Ishikawa (cell line): ENCODE measurements around the gene STEAP4.
A peak's percentile ranks its signal among the peaks of the same experiment; 100 is the strongest.

Experiments used
- CEBPB ChIP-seq: IDR thresholded peaks from 2 replicates; pipeline ENCODE4 v1.6.1; 2012
- CREB1 ChIP-seq: IDR thresholded peaks from 2 replicates; pipeline ENCODE4 v1.6.1; 2012; ENCODE audit warnings: low read depth
- EGR1 ChIP-seq: IDR thresholded peaks from 2 replicates; pipeline ENCODE4 v1.6.1; 2012
- EP300 ChIP-seq: IDR thresholded peaks from 2 replicates; pipeline ENCODE4 v1.6.1; 2012; ENCODE audit warnings: borderline replicate concordance
- FOXM1 ChIP-seq: IDR thresholded peaks from 2 replicates; pipeline ENCODE4 v1.6.1; 2012; ENCODE audit warnings: low read depth, borderline replicate concordance
- MAX ChIP-seq: IDR thresholded peaks from 2 replicates; pipeline ENCODE4 v1.6.1; 2012
- NFIC ChIP-seq: IDR thresholded peaks from 2 replicates; pipeline ENCODE4 v1.6.1; 2012
- RAD21 ChIP-seq: IDR thresholded peaks from 2 replicates; pipeline ENCODE4 v1.6.1; 2012; ENCODE audit warnings: low read depth
- REST ChIP-seq: IDR thresholded peaks from 2 replicates; pipeline ENCODE4 v1.6.1; 2012; ENCODE audit warnings: low read depth, mild to moderate bottlenecking
- TAF1 ChIP-seq: IDR thresholded peaks from 2 replicates; pipeline ENCODE4 v1.6.1; 2012; ENCODE audit warnings: low read depth, mild to moderate bottlenecking
- TCF12 ChIP-seq: IDR thresholded peaks from 2 replicates; pipeline ENCODE4 v1.6.1; 2012; ENCODE audit warnings: low read depth
- TEAD4 ChIP-seq: IDR thresholded peaks from 2 replicates; pipeline ENCODE4 v1.6.1; 2012
- USF1 ChIP-seq: IDR thresholded peaks from 2 replicates; pipeline ENCODE4 v1.6.1; 2012
- YY1 ChIP-seq: IDR thresholded peaks from 2 replicates; pipeline ENCODE4 v1.6.1; 2012; ENCODE audit warnings: low read depth
- ZBTB7A ChIP-seq: IDR thresholded peaks from 2 replicates; pipeline ENCODE4 v1.6.1; 2012; ENCODE audit warnings: low read depth

STEAP4 gene

GRCh38 chr7:88307823-88308222 lies 1.1 kb upstream of the STEAP4 start:
- TF ChIP-seq ZBTB7A (no peak), EGR1 (no peak), MAX (no peak), RAD21 (no peak), FOXM1 (no peak), CREB1 (no peak), USF1 (no peak), TAF1 (no peak)

GRCh38 chr7:88307412-88307811 lies 718 bp upstream of the STEAP4 start:
- TF ChIP-seq TAF1 (no peak), EGR1 (no peak), NFIC (no peak), RAD21 (no peak), TCF12 (no peak), EP300 (no peak), ZBTB7A (no peak), MAX (no peak), CREB1 (no peak), REST (no peak), CEBPB (no peak), TEAD4 (no peak), FOXM1 (no peak), YY1 (no peak), USF1 (no peak)

GRCh38 chr7:88305044-88305443 lies 1.6 kb downstream of the STEAP4 start:
- TF ChIP-seq EGR1, result no peak
- no peak for TF ChIP-seq TCF12
- TF ChIP-seq NFIC, result no peak
- TF ChIP-seq ZBTB7A, result no peak
- TF ChIP-seq CEBPB, result no peak
- TF ChIP-seq USF1, result no peak
- no peak for TF ChIP-seq TEAD4

GRCh38 chr7:88302486-88302885 lies 4.2 kb downstream of the STEAP4 start:
- TF ChIP-seq TCF12 (peak; percentile 64), ZBTB7A (no peak), RAD21 (no peak), TAF1 (no peak), NFIC (peak; percentile 81), EGR1 (no peak)

- no peak for TF ChIP-seq ZBTB7A
- TF ChIP-seq EP300, result no peak
- no peak for TF ChIP-seq TEAD4
- TF ChIP-seq REST, result no peak
- no peak for TF ChIP-seq MAX
- TF ChIP-seq USF1, result no peak
Measured at GRCh38 chr7:88301924-88302323, 4.8 kb downstream of the STEAP4 start.

GRCh38 chr7:88300401-88300945 lies 6.2 kb downstream of the STEAP4 start:
- no peak for TF ChIP-seq YY1
- TF ChIP-seq USF1, result no peak
- no peak for TF ChIP-seq FOXM1
- TF ChIP-seq MAX, result no peak
- TF ChIP-seq EP300, result no peak
- no peak for TF ChIP-seq CEBPB
- TF ChIP-seq CREB1, result no peak
- no peak for TF ChIP-seq EGR1
- no peak for TF ChIP-seq REST
- TF ChIP-seq ZBTB7A, result no peak
- TF ChIP-seq TCF12, result no peak
- TF ChIP-seq TAF1, result no peak
- TF ChIP-seq RAD21, result no peak
- TF ChIP-seq NFIC, result no peak
- TF ChIP-seq TEAD4, result no peak
